ENCODE data around the gene CLIP3. TPM values are rescaled to one million over a fixed set of nuclear protein-coding genes. Genes with fewer than 3 reads are reported as not detected.

The CLIP3 gene
- total and polyA plus RNA-seq, 9 of the 15 experiments (the other 6 are each of a cell fraction or from before 2014, with no cell fraction given): 0.01 to 0.50 (median 0.15) TPM; not detected in 1

GRCh38 chr19:36054119-36054732, 21.6 kb upstream of the CLIP3 start, which contains the start of gene THAP8 (continued):
- no peak for TF ChIP-seq ZBTB34 (CRISPR knock-in tag; IDR thresholded peaks at IDR 0.05)
- TF ChIP-seq FOXO4 (CRISPR knock-in tag; IDR thresholded peaks at IDR 0.05): no peak
- TF ChIP-seq ZNF586 (CRISPR knock-in tag; conservative IDR thresholded peaks at IDR 0.05): no peak
- no peak; the same call in 1 of the 2 replicates for TF ChIP-seq MTA1 (IDR thresholded peaks at IDR 0.05; ENCODE audit: borderline replicate concordance)
- TF ChIP-seq MECOM (CRISPR knock-in tag; IDR thresholded peaks at IDR 0.05): no peak
- TF ChIP-seq KAT7 (CRISPR knock-in tag; IDR thresholded peaks at IDR 0.05; ENCODE audit: borderline replicate concordance): no peak; the same call in 1 of the 2 replicates
- peak; percentile 52 for TF ChIP-seq HNRNPLL (IDR thresholded peaks at IDR 0.05; ENCODE audit: low read depth, low read length, poor library complexity, severe bottlenecking)
- peak; percentile 71 for TF ChIP-seq GMEB1 (CRISPR knock-in tag; IDR thresholded peaks at IDR 0.05)
- no peak for TF ChIP-seq ZNF23 (CRISPR knock-in tag; IDR thresholded peaks at IDR 0.05)
- TF ChIP-seq NFIC (IDR thresholded peaks at IDR 0.05): 0 out of 2 replicates have a peak, but pooled peaks have one; percentile 21
- peak; percentile 15 for TF ChIP-seq CCNT2 (IDR thresholded peaks at IDR 0.05; ENCODE audit: borderline replicate concordance, extremely low read depth, insufficient read length, low read depth, low read length)
- no peak for TF ChIP-seq HIVEP1 (CRISPR knock-in tag; IDR thresholded peaks at IDR 0.05)
- TF ChIP-seq SMARCB1 (IDR thresholded peaks at IDR 0.05; ENCODE audit: insufficient read length, low read depth): no peak
- no peak for TF ChIP-seq ATF2 (CRISPR knock-in tag; IDR thresholded peaks at IDR 0.05)
- TF ChIP-seq ETS2 (tag; IDR thresholded peaks at IDR 0.05; ENCODE audit: borderline replicate concordance, poor library complexity, severe bottlenecking): no peak
- peak; percentile 93 for TF ChIP-seq RHOXF2B (CRISPR knock-in tag; conservative IDR thresholded peaks at IDR 0.05)
- TF ChIP-seq STAT5B (CRISPR knock-in tag; IDR thresholded peaks at IDR 0.05): no peak
- no peak for TF ChIP-seq PPARD (CRISPR knock-in tag; IDR thresholded peaks at IDR 0.05)
- TF ChIP-seq HDAC2 (IDR thresholded peaks at IDR 0.05): peak; percentile 84
- no peak for TF ChIP-seq POLR3A (IDR thresholded peaks at IDR 0.05; ENCODE audit: borderline replicate concordance, extremely low read depth, insufficient read depth, insufficient read length)
- TF ChIP-seq CCAR2 (IDR thresholded peaks at IDR 0.05; ENCODE audit: low read depth, low read length): no peak
- no peak for TF ChIP-seq E2F3 (CRISPR knock-in tag; IDR thresholded peaks at IDR 0.05)
- TF ChIP-seq CTBP1 (IDR thresholded peaks at IDR 0.05; ENCODE audit: borderline replicate concordance): peak; percentile 69; the same call in 1 of the 2 replicates
- peak; percentile 69; the same call in 1 of the 2 replicates for TF ChIP-seq POLR2H (tag; IDR thresholded peaks at IDR 0.05; ENCODE audit: low read depth)

Measured in K562 (cell line).